ENCODE measurements around the gene BACH2. TPM values are rescaled to one million over a fixed set of nuclear protein-coding genes. Genes with fewer than 3 reads are reported as not detected.
"Not testable (repeated sequence)": the region's sequence is repeated elsewhere in the genome, so short reads cannot be mapped to it uniquely, and the experiment has no call there.

BACH2 gene
- polyA plus RNA-seq, 1 of the 3 experiments (the other 2 are of a cell fraction) = 0.46 TPM

GRCh38 chr6:90209527-90209926 is 87.1 kb downstream of the BACH2 start:
- Histone ChIP-seq H3F3A (replicated peaks; ENCODE audit: insufficient read depth) (no peaks in the 10 kb centered on the region), H4K20me1 (ENCODE audit: insufficient read depth) (no peaks in the 10 kb centered on the region)
- WGBS (ENCODE audit: low lambda C conversion rate) = 87% methylated on average over 6 of the region's 6 CpGs

GRCh38 chr6:90208690-90209089 is 88.0 kb downstream of the BACH2 start:
- H3K4me3 ChIP-seq (ENCODE audit: low read depth in 2 of 2, low read length in 1 of 2); POLR2A ChIA-PET; H3K27me3 ChIP-seq (ENCODE audit: insufficient read depth); DNase-seq; H3K36me3 ChIP-seq (replicated peaks in 1 of 2; ENCODE audit: control insufficient read depth in 1 of 2, insufficient read depth in 2 of 2, low read length in 1 of 2); H3K27ac ChIP-seq (ENCODE audit: low read depth in 2 of 2, low read length in 1 of 2); H3K9ac ChIP-seq; H3K9me3 ChIP-seq; H3F3A ChIP-seq (replicated peaks; ENCODE audit: insufficient read depth); H3K4me2 ChIP-seq; H3K9me2 ChIP-seq; H2AFZ ChIP-seq (ENCODE audit: low read depth); H4K20me1 ChIP-seq (ENCODE audit: insufficient read depth); H3K79me2 ChIP-seq (ENCODE audit: insufficient read depth); CTCF ChIA-PET; H3K4me1 ChIP-seq (ENCODE audit: control insufficient read depth in 1 of 2, insufficient read depth in 2 of 2, low read depth in 1 of 2, low read length in 1 of 2): not testable (repeated sequence)
- 85% methylated on average over 2 of the region's 2 CpGs for WGBS (ENCODE audit: low lambda C conversion rate)

More at GRCh38 chr6:90209527-90209926, 87.1 kb downstream of the BACH2 start:
- Histone ChIP-seq H2AFZ (ENCODE audit: low read depth) (no peak overlapping the region), H3K4me1 (ENCODE audit: control insufficient read depth in 1 of 2, insufficient read depth in 2 of 2, low read depth in 1 of 2, low read length in 1 of 2) (peaks cover 0 to 2% of the 10 kb centered on the region in 2 experiments; a peak in 1 of 4 replicates), H3K9me2 (no peaks in the 10 kb centered on the region), H3K4me3 (ENCODE audit: low read depth in 2 of 2, low read length in 1 of 2) (no peak overlapping the region), H3K9ac (no peak overlapping the region), H3K27ac (ENCODE audit: low read depth in 2 of 2, low read length in 1 of 2) (no peak overlapping the region), H3K9me3 (no peaks in the 10 kb centered on the region), H3K36me3 (replicated peaks in 1 of 2; ENCODE audit: control insufficient read depth in 1 of 2, insufficient read depth in 2 of 2, low read length in 1 of 2) (no peaks in the 10 kb centered on the region), H3K27me3 (ENCODE audit: insufficient read depth) (no peaks in the 10 kb centered on the region), H3K4me2 (no peak overlapping the region), H3K79me2 (ENCODE audit: insufficient read depth) (no peaks in the 10 kb centered on the region)
- TF ChIP-seq NRF1 (IDR thresholded peaks at IDR 0.05; ENCODE audit: low read depth, low read length) = no peak
- no peak for TF ChIP-seq MAX (IDR thresholded peaks at IDR 0.05; ENCODE audit: low read depth)
- TF ChIP-seq RAD21 (IDR thresholded peaks at IDR 0.05; ENCODE audit: low read length) = no peak
- no peak for TF ChIP-seq TEAD4 (IDR thresholded peaks at IDR 0.05; ENCODE audit: borderline replicate concordance, insufficient read depth)
- TF ChIP-seq RCOR1 (IDR thresholded peaks at IDR 0.05; ENCODE audit: low read length) = no peak
- TF ChIP-seq SIN3A (IDR thresholded peaks at IDR 0.05; ENCODE audit: borderline replicate concordance, low read depth, low read length) = no peak
- TF ChIP-seq SMC3 (IDR thresholded peaks at IDR 0.05; ENCODE audit: low read depth, low read length) = no peak
- TF ChIP-seq PBX3 (IDR thresholded peaks at IDR 0.05) = no peak
- no peak for TF ChIP-seq TAF1 (IDR thresholded peaks at IDR 0.05; ENCODE audit: borderline replicate concordance, low read depth, low read length)
- CTCF ChIA-PET = no interaction called here
- POLR2A ChIA-PET = no interaction called here
- no peak for DNase-seq

GRCh38 chr6:90204327-90205056 is 92.2 kb downstream of the BACH2 start:
- POLR2A ChIA-PET = interaction anchor here (0.6 kb wide), 1 partner anchor 229 kb away, joined by 3 read pairs; no protein-coding TSS in a partner anchor
- Histone ChIP-seq H3K9me2 (no peaks in the 10 kb centered on the region), H3K9ac (no peak overlapping the region), H3K36me3 (replicated peaks in 1 of 2; ENCODE audit: control insufficient read depth in 1 of 2, insufficient read depth in 2 of 2, low read length in 1 of 2) (no peaks in the 10 kb centered on the region), H3K4me1 (ENCODE audit: control insufficient read depth in 1 of 2, insufficient read depth in 2 of 2, low read depth in 1 of 2, low read length in 1 of 2) (peaks cover 0 to 3% of the 10 kb centered on the region in 2 experiments; a peak in 1 of 4 replicates), H2AFZ (ENCODE audit: low read depth) (no peak overlapping the region), H3K27ac (ENCODE audit: low read depth in 2 of 2, low read length in 1 of 2) (no peak overlapping the region), H3K79me2 (ENCODE audit: insufficient read depth) (no peaks in the 10 kb centered on the region), H3K9me3 (no peaks in the 10 kb centered on the region), H4K20me1 (ENCODE audit: insufficient read depth) (no peaks in the 10 kb centered on the region), H3K27me3 (ENCODE audit: insufficient read depth) (no peaks in the 10 kb centered on the region), H3F3A (replicated peaks; ENCODE audit: insufficient read depth) (no peaks in the 10 kb centered on the region), H3K4me2 (no peak overlapping the region), H3K4me3 (ENCODE audit: low read depth in 2 of 2, low read length in 1 of 2) (no peak overlapping the region)
- TF ChIP-seq FOXM1 (IDR thresholded peaks at IDR 0.05; ENCODE audit: low read depth) (no peak), FOXJ3 (CRISPR knock-in tag; IDR thresholded peaks at IDR 0.05) (no peak), TAF1 (IDR thresholded peaks at IDR 0.05; ENCODE audit: borderline replicate concordance, low read depth, low read length) (no peak), RCOR1 (IDR thresholded peaks at IDR 0.05; ENCODE audit: low read length) (no peak), RXRA (IDR thresholded peaks at IDR 0.05; ENCODE audit: borderline replicate concordance, low read depth) (no peak), REST (IDR thresholded peaks at IDR 0.05; ENCODE audit: low read depth, low read length) (no peak)
- DNase-seq = no peak
- CTCF ChIA-PET = interaction anchor here (1.2 to 1.4 kb wide), 2 partner anchors 31 to 189 kb away, joined by 4 read pairs; no protein-coding TSS in a partner anchor
- 79% methylated on average over 7 of the region's 7 CpGs for WGBS (ENCODE audit: low lambda C conversion rate)

Data from SK-N-SH (cell line).